Panc1 (cell line): Measurements from ENCODE around the gene ATXN10. TPM values are rescaled to one million over a fixed set of nuclear protein-coding genes. Genes with fewer than 3 reads are reported as not detected.

Source experiments
- ATAC-seq: fragments of 200-7000 bp; cut with Tn5 transposase; 2 replicates; pipeline ENCODE4 v1.9.1; 2020; ENCODE audit warnings: mild to moderate bottlenecking, moderate library complexity
- BruUV-seq: library from RNA; stranded (reverse); fragments of 400-500 nt; replicated peaks from 2 replicates; lab custom pipeline; 2021; lab: Mats Ljungman, UMichigan
- CTCF ChIA-PET: fragments of 300-600 bp; sonication (Branson Sonifier 250); formaldehyde crosslinking; loops from one replicate; lab custom pipeline; 2022; ENCODE audit warnings: antibody characterized with exemption; lab: Charles Lee
- POLR2A ChIA-PET: fragments of 300-600 bp; sonication (Branson Sonifier 250); formaldehyde crosslinking; loops from one replicate; lab custom pipeline; 2022; ENCODE audit warnings: antibody characterized with exemption; lab: Charles Lee
- DNase-seq: peaks from one replicate; pipeline ENCODE4 v3.0.0-alpha.2; 2010; ENCODE audit warnings: low read depth, low spot score
- H3K27ac ChIP-seq: 2 replicates; pipeline ENCODE4 v1.5.1; 2011; ENCODE audit warnings: mild to moderate bottlenecking, low read length, inconsistent platforms
- H3K27me3 ChIP-seq: fragments of 200-500 bp; sonication (Bioruptor generic); 2 replicates; pipeline ENCODE4 v1.6.0; 2014; ENCODE audit warnings: low read length, inconsistent platforms; ENCODE audit not compliant: control insufficient read depth, insufficient read depth
- H3K36me3 ChIP-seq: fragments of 200-500 bp; sonication (Bioruptor generic); 2 replicates; pipeline ENCODE4 v1.5.1; 2014; ENCODE audit warnings: inconsistent platforms, mild to moderate bottlenecking, low read length, moderate library complexity; ENCODE audit not compliant: control insufficient read depth, insufficient read depth
- H3K4me1 ChIP-seq: 2 replicates; pipeline ENCODE4 v1.5.1; 2011; ENCODE audit warnings: inconsistent platforms, mild to moderate bottlenecking, low read length, moderate library complexity; ENCODE audit not compliant: control insufficient read depth, insufficient read depth
- H3K4me3 ChIP-seq, 2 experiments: 2 replicates each; pipeline ENCODE4 v1.5.1; 2011 to 2012; ENCODE audit warnings: low read depth in 2 of 2, low read length in 2 of 2, mild to moderate bottlenecking in 2 of 2, inconsistent platforms in 1 of 2, moderate library complexity in 1 of 2
- H3K9me3 ChIP-seq: fragments of 200-500 bp; sonication (Bioruptor generic); 2 replicates; pipeline ENCODE4 v1.5.1; 2014; ENCODE audit warnings: low read depth, mild to moderate bottlenecking, inconsistent platforms, low read length, moderate library complexity; ENCODE audit not compliant: control insufficient read depth, insufficient read depth
- CTCF ChIP-seq: fragments of 450-650 bp; IDR thresholded peaks from 2 replicates; pipeline ENCODE4 v1.5.1; 2017; ENCODE audit warnings: mild to moderate bottlenecking
- POLR2AphosphoS5 ChIP-seq: IDR thresholded peaks from 2 replicates; pipeline ENCODE4 v1.6.1; 2012; ENCODE audit warnings: mild to moderate bottlenecking, low read depth, low read length, moderate library complexity
- REST ChIP-seq, 2 experiments: IDR thresholded peaks; 2 replicates each; pipeline ENCODE4 v1.6.1; 2011 to 2012; ENCODE audit warnings: low read depth in 2 of 2, control low read depth in 1 of 2, low read length in 1 of 2, mild to moderate bottlenecking in 1 of 2, moderate library complexity in 1 of 2; ENCODE audit not compliant: insufficient read depth in 1 of 2
- SIN3A ChIP-seq: IDR thresholded peaks from 2 replicates; pipeline ENCODE4 v1.6.1; 2012; ENCODE audit warnings: low read depth, mild to moderate bottlenecking, low read length, moderate library complexity, borderline replicate concordance; ENCODE audit not compliant: insufficient read depth
- TCF7L2 ChIP-seq: IDR thresholded peaks from 2 replicates; pipeline ENCODE4 v1.6.1; 2011; ENCODE audit warnings: mild to moderate bottlenecking, low read depth, low read length, inconsistent platforms
- in situ Hi-C: cut with HindIII; loops from 2 replicates; pipeline ENCODE4 v1.10.0; 2016; ENCODE audit warnings: low sequenced_read_pairs, low pct_unique_long_range_greater_than_20kb
- intact Hi-C: fragments of 100-400 bp; cut with micrococcal nuclease; formaldehyde crosslinking; loops from one replicate; pipeline ENCODE4 v1.10.0; 2022; ENCODE audit not compliant: unreplicated experiment
- total RNA-seq: library from RNA; stranded (reverse); gene quantifications from one replicate; pipeline ENCODE4 v1.2.1, GENCODE V29; 2021; ENCODE audit not compliant: unreplicated experiment

ATXN10 gene
- total RNA-seq, 1 experiment from 2014 or later: 184 TPM

DNA sequence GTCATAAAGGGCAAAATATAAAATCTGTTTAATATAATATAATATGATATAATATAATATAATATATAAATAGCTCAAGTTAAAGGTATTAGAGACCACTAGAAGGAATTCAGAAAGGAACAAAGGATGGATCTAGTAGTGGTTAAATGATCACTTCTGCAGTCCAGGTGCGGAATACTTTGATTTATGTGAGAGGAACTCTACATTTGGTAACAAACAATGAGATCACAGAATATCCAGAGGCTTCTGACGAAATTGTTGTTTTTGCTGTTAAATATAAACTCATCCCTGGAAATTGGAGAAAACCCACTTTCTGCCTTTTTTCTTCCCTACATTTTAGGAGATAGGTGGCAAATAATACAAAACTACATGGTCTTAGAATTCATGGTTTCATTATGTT lies 36.0 kb downstream of the ATXN10 start:
- H3K36me3 ChIP-seq: peaks cover 3% of the 10 kb centered on the region; the same call in 1 of the 2 replicates
- POLR2A ChIA-PET: interaction anchor here (0.6 kb wide), 1 partner anchor 36 kb away, joined by 5 read pairs; the partner anchor contains the start of gene ATXN10
- TF ChIP-seq POLR2AphosphoS5 (no peak), REST (IDR thresholded peaks at IDR 0.05; ENCODE audit: insufficient read depth in 1 of 2, low read depth in 2 of 2, low read length in 1 of 2) (no peak), TCF7L2 (no peak), SIN3A (no peak), CTCF (no peak)
- no TSS peak for BruUV-seq
- H3K4me3 ChIP-seq: no peak overlapping the region
- ATAC-seq (no peak), DNase-seq (no peak)
- peaks cover 8% of the 10 kb centered on the region; the same call in 1 of the 2 replicates for H3K4me1 ChIP-seq
- in situ Hi-C loops (no loop called here), intact Hi-C loops (no loop called here)
- CTCF ChIA-PET: no interaction called here
- no peaks in the 10 kb centered on the region for H3K9me3 ChIP-seq
- no peak overlapping the region for H3K27ac ChIP-seq
- H3K27me3 ChIP-seq: no peaks in the 10 kb centered on the region

GRCh38 chr22:45708145-45708544 lies 36.5 kb downstream of the ATXN10 start:
- ATAC-seq: no peak
- ChIA-PET POLR2A (no interaction called here), CTCF (no interaction called here)
- Histone ChIP-seq H3K27me3 (no peaks in the 10 kb centered on the region), H3K9me3 (no peaks in the 10 kb centered on the region), H3K27ac (no peak overlapping the region), H3K4me1 (peaks cover 8% of the 10 kb centered on the region; the same call in 1 of the 2 replicates), H3K4me3 (no peak overlapping the region), H3K36me3 (peaks cover 2% of the 10 kb centered on the region; the same call in 1 of the 2 replicates)
- DNase-seq: no peak
- intact Hi-C loops (no loop called here), in situ Hi-C loops (no loop called here)
- no TSS peak for BruUV-seq
- TF ChIP-seq CTCF (no peak), REST (IDR thresholded peaks at IDR 0.05; ENCODE audit: insufficient read depth in 1 of 2, low read depth in 2 of 2, low read length in 1 of 2) (no peak), TCF7L2 (no peak)
